GM12892 (cell line): ENCODE measurements around the gene APOL2.

Source experiments
- POLR2A ChIP-seq: IDR thresholded peaks from 2 replicates; pipeline ENCODE4 v1.6.1; 2011; ENCODE audit warnings: low read depth, low read length, control low read depth
- POLR2AphosphoS5 ChIP-seq: IDR thresholded peaks from 2 replicates; pipeline ENCODE4 v1.6.1; 2011; ENCODE audit warnings: low read depth, low read length, control low read depth

DNA sequence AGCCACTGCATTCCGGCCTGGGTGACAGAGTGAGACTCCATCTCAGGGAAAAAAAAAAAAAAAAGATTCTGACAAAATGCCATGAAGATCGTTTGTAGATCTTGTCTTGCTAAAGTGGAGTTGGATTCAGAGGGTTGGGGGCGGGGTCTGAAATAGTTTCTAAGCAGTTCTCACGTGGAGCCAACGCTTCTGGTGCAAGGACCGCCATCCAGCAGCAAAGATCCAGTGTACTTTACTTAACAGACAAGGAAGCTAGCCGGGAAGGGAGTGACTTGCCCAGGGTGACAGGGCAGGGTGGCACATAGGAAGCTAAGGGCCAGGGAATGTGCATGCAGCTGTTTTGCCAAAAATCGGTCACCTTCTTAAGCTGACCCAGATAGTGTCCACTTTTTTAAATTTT is 41.1 kb upstream of the APOL2 start:
- TF ChIP-seq POLR2AphosphoS5: peak; percentile 46; the same call in 1 of the 2 replicates
- no peak for TF ChIP-seq POLR2A
